Thyroid gland (tissue), 4 donors: ENCODE results near the gene PDIK1L.

Experiments
- CTCF ChIP-seq, 6 experiments: fragments of 200-600 bp in 3 of 6; fragments of 450-650 bp in 3 of 6; sonication (generic) in 3 of 6; IDR thresholded peaks; one replicate each; pipeline ENCODE4 v1.5.1; 2016 to 2019; ENCODE audit warnings: antibody characterized with exemption in 6 of 6, mild to moderate bottlenecking in 2 of 6, inconsistent platforms in 1 of 6, moderate library complexity in 1 of 6
- POLR2A ChIP-seq, 2 donors: fragments of 450-650 bp; IDR thresholded peaks; one replicate each; pipeline ENCODE4 v1.6.1; 2017; ENCODE audit warnings: antibody characterized with exemption in 2 of 2, mild to moderate bottlenecking in 2 of 2, moderate library complexity in 1 of 2

GRCh38 chr1:26083208-26083607, 28.4 kb upstream of the PDIK1L start:
- TF ChIP-seq CTCF (IDR thresholded peaks at IDR 0.05) = no peak
- TF ChIP-seq POLR2A (IDR thresholded peaks at IDR 0.05) = no peak
